ENCODE results near the gene PREX1. TPM values are rescaled to one million over a fixed set of nuclear protein-coding genes. Genes with fewer than 3 reads are reported as not detected.

Gene PREX1
- total RNA-seq, 2 donors from 2014 or later: 11.5 to 21.7 TPM

DNA sequence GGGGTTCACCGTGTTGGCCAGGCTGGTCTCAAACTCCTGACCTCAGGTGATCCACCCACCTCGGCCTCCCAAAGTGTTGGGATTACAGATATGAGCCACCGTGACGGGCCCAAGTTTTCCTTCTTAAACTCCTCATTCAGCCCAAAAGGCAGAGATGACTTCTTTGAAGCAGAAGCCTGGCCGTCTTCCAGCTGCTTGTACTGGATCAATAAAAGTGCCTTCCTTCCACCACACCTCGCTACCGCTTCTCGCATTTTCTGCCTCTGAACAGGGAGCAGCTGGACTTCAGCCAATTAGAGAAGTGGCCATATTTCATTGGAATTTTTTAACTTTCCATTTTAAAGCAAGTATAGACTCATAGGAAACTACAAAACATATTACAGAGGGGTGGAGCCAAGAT, 241.1 kb downstream of the PREX1 start:
- no peaks in the 10 kb centered on the region for H3K9me3 ChIP-seq
- H3K36me3 ChIP-seq: no peaks in the 10 kb centered on the region
- TF ChIP-seq CTCF (IDR thresholded peaks at IDR 0.05): no peak
- DNase-seq (ENCODE audit: low spot score): no peak
- no peaks in the 10 kb centered on the region for H3K27me3 ChIP-seq
- H3K4me3 ChIP-seq: no peak overlapping the region
- H3K4me1 ChIP-seq: peaks cover 0 to 6% of the 10 kb centered on the region in 2 donors
- H3K27ac ChIP-seq: no peak overlapping the region

DNA sequence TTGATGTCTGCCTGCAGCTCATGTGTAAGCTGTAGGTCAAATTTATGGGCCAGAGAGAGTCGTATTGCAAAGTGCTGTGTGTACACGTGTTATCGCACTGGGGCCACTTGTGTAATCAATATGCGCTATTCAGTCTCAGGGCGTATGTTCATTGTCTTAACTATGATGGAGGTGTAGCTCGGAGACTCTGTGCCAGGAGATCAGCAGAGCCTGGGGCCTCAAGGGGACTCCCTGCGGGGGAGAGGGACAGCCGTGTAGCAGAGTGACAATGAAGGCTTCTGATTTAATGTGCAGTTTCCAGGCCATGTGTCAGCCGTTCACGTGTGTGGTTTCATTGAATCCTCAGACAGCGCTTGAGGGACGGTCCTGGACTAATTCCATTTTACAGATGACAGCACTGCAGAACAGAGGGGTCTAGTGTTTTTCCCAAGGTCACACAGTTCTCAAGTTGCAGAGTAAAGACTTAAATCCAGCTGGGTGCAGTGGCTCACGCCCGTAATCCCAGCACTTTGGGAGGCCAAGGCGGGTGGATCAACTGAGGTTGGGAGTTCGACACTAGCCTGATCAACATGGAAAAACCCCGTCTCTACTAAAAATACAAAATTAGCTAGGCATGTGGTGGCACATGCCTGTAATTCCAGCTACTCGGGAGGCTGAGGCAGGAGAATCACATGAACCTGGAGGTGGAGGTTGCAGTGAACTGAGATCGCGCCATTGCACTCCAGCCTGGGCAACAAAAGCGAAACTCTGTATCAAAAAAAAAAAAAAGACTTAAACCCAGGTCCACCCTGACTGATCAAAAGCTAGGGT, 242.5 kb downstream of the PREX1 start:
- H3K9me3 ChIP-seq: no peaks in the 10 kb centered on the region
- H3K27me3 ChIP-seq: no peaks in the 10 kb centered on the region
- no peak for DNase-seq (ENCODE audit: low spot score)
- H3K4me1 ChIP-seq: peaks cover 0 to 6% of the 10 kb centered on the region in 2 donors
- no peak for TF ChIP-seq CTCF (IDR thresholded peaks at IDR 0.05)
- H3K27ac ChIP-seq: no peak overlapping the region
- H3K36me3 ChIP-seq: no peaks in the 10 kb centered on the region
- H3K4me3 ChIP-seq: no peak overlapping the region

- H3K36me3 ChIP-seq: no peaks in the 10 kb centered on the region
- no peak for TF ChIP-seq CTCF (IDR thresholded peaks at IDR 0.05)
- no peak for DNase-seq (ENCODE audit: low spot score)
- H3K27ac ChIP-seq: no peak overlapping the region
- peaks cover 0 to 6% of the 10 kb centered on the region in 2 donors for H3K4me1 ChIP-seq
- H3K4me3 ChIP-seq: no peak overlapping the region
- no peaks in the 10 kb centered on the region for H3K27me3 ChIP-seq
- no peaks in the 10 kb centered on the region for H3K9me3 ChIP-seq
Observed at GRCh38 chr20:48584391-48585060, 243.3 kb downstream of the PREX1 start.

DNA sequence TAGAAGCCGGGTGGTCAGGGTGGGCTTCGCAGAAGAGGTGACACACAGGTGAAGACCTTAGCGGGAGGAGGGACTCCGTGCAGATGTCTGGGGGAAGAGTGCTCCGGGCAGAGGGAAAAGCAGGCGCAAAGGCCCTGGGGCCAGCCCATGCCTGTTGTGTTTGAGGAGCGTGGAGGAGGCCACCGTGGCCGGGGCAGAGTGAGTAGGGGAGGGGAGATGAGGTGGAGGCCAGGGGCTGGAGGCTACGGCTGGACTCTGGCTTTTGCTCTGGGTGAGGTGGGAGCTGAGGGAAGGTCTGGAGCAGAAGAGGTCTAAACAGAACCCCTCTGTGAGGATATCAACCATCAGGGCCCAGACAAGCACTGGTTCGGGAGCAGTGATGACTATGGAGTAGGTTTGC, 244.0 kb downstream of the PREX1 start:
- no peaks in the 10 kb centered on the region for H3K36me3 ChIP-seq
- TF ChIP-seq CTCF (IDR thresholded peaks at IDR 0.05): no peak
- DNase-seq (ENCODE audit: low spot score): no peak

DNA sequence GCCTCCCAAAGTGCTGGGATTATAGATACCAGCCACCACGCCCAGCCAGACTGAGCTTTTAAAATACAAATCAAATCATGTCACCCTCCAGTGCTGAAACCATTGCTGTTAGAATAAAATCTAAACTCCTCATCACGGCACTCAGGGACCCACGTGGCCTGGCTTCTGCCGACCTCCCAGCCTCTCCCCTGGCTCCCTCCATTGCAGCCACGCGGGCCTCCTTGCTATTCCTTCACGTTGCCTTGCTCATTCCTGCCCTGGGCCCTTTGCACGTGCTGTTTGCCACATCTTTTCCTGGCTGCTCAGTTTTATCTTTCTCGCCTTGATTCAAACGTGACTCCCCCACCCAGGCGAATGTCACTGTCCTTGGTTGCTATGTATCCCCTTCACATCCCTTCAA, 244.6 kb downstream of the PREX1 start:
- H3K9me3 ChIP-seq: no peaks in the 10 kb centered on the region

More for the DNA sequence above, 244.0 kb downstream of the PREX1 start:
- H3K4me3 ChIP-seq: no peak overlapping the region
- no peaks in the 10 kb centered on the region for H3K9me3 ChIP-seq
- no peaks in the 10 kb centered on the region for H3K27me3 ChIP-seq
- H3K4me1 ChIP-seq: peaks cover 0 to 6% of the 10 kb centered on the region in 2 donors
- H3K27ac ChIP-seq: no peak overlapping the region

More for the DNA sequence above, 244.6 kb downstream of the PREX1 start:
- TF ChIP-seq CTCF (IDR thresholded peaks at IDR 0.05): no peak
- Histone ChIP-seq H3K27me3 (no peaks in the 10 kb centered on the region), H3K4me3 (no peak overlapping the region), H3K36me3 (no peaks in the 10 kb centered on the region), H3K27ac (no peak overlapping the region), H3K4me1 (peaks cover 0 to 6% of the 10 kb centered on the region in 2 donors)
- no peak for DNase-seq (ENCODE audit: low spot score)
